ENCODE results near the gene NRARP. TPM values are rescaled to one million over a fixed set of nuclear protein-coding genes. Genes with fewer than 3 reads are reported as not detected.
A peak's percentile ranks its signal among the peaks of the same experiment; 100 is the strongest.

NRARP gene, protein sequence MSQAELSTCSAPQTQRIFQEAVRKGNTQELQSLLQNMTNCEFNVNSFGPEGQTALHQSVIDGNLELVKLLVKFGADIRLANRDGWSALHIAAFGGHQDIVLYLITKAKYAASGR
- total RNA-seq (1 to 10 TPM in 3 of 4 donors, not detected in 1; 1.8 to 2.9 (median 2.8) TPM), polyA plus RNA-seq (10 to 100 TPM; 20.4 to 24.7 (median 24.0) TPM)

DNA sequence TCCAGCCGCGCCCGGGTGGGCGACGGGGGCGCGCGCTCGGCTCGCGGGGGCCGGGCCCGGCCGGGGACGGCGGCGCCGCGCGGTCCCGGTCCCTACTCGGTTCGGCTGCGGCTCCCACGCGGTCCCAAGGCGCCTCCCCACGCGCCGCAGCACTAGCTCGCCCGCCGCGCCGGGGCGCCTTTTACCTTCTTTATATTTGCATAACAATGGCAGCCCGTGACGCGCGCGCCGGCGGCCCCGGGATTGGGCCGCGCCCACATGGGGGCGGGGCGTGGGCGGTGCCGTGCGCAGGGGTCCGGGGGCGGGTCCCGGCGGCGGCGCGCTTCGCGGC is at the start of gene NRARP:
NRARP (minus strand) TSS at position 154 of the 331 bp plus-strand sequence. CDS start 343 bp downstream, outside the sequence.
- H3K9me3 ChIP-seq: no peaks in the 10 kb centered on the region
- peak within 1 kb of the TSS; percentile 63 to 77 (median 68) for H3K27ac ChIP-seq
- no peaks in the 10 kb centered on the region for H3K36me3 ChIP-seq
- H3K27me3 ChIP-seq: peaks cover 72 to 94% (median 91%) of the 10 kb centered on the region in 3 donors
- peak; percentile 88 for DNase-seq
- WGBS, 2 donors: 1% methylated on average over 60 of the region's 60 CpGs
- H3K4me1 ChIP-seq: peaks cover 0 to 59% (median 52%) of the 10 kb centered on the region in 4 donors
- peak within 1 kb of the TSS; percentile 19 to 50 (median 41) for H3K4me3 ChIP-seq
- TF ChIP-seq POLR2AphosphoS5 (IDR thresholded peaks at IDR 0.05): peak; percentile 28 to 74 (median 70)
- TF ChIP-seq, protein P1, sequence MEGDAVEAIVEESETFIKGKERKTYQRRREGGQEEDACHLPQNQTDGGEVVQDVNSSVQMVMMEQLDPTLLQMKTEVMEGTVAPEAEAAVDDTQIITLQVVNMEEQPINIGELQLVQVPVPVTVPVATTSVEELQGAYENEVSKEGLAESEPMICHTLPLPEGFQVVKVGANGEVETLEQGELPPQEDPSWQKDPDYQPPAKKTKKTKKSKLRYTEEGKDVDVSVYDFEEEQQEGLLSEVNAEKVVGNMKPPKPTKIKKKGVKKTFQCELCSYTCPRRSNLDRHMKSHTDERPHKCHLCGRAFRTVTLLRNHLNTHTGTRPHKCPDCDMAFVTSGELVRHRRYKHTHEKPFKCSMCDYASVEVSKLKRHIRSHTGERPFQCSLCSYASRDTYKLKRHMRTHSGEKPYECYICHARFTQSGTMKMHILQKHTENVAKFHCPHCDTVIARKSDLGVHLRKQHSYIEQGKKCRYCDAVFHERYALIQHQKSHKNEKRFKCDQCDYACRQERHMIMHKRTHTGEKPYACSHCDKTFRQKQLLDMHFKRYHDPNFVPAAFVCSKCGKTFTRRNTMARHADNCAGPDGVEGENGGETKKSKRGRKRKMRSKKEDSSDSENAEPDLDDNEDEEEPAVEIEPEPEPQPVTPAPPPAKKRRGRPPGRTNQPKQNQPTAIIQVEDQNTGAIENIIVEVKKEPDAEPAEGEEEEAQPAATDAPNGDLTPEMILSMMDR (IDR thresholded peaks at IDR 0.05): no peak
- intact Hi-C loops (cut with DNase I): no loop called here

DNA sequence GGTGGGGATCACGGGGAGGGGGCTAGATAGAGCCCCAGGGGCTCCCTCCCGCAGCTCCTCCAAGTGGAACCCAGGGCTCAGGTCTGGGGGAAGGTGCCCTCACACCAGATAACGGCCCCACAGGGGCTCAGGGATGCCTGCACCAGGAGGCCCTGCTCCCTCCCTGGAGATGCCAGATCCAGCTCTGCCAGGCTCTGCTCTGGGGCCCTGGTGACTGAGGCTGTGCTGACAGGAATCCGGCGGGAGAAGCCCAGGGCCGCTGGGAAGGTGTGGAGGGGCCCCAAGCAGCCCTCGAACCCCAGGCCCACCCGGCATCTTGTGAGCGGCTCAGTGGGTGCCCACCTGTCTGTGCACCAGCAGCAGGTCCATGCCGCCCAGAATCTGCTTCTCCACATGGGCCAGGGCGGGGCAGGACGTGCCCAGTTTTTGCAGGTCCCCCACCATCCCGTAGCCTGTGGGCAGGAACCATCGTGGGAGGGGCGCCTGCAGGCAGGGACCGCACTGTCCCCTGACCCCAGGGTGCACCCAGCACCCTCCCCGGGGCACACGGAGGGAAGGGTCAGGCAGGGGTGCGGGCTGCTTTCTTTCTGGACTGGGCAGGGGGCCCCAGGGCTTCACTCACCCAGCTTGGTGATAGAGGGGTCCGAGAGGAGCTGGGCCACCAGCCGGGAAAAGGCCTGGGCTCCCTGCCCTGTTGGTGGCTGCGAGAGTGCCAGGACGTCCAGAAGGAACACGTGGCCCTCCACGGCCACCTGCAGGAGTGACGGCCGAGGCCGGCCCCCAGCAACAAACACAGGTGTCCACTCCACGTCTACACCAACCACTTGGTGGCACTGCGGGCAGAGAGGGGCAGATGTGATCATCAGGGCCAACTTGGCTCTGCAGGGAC is 48.9 kb upstream of the NRARP start:
- 94 to 96% methylated on average over 30 of the region's 30 CpGs for WGBS, 2 donors
- no peak for DNase-seq
- peaks cover 2 to 4% (median 3%) of the 10 kb centered on the region in 4 donors for H3K9me3 ChIP-seq
- H3K36me3 ChIP-seq: peaks cover 0 to 27% (median 7%) of the 10 kb centered on the region in 4 donors
- no peaks in the 10 kb centered on the region for H3K4me1 ChIP-seq
- TF ChIP-seq, protein P1 (IDR thresholded peaks at IDR 0.05): no peak
- no peak for TF ChIP-seq EP300 (IDR thresholded peaks at IDR 0.05)
- TF ChIP-seq POLR2A (IDR thresholded peaks at IDR 0.05): no peak
- TF ChIP-seq POLR2AphosphoS5 (IDR thresholded peaks at IDR 0.05): no peak
- H3K27ac ChIP-seq: no peak overlapping the region
- H3K27me3 ChIP-seq: no peaks in the 10 kb centered on the region
- intact Hi-C loops (cut with DNase I): no loop called here
- H3K4me3 ChIP-seq: no peak overlapping the region

DNA sequence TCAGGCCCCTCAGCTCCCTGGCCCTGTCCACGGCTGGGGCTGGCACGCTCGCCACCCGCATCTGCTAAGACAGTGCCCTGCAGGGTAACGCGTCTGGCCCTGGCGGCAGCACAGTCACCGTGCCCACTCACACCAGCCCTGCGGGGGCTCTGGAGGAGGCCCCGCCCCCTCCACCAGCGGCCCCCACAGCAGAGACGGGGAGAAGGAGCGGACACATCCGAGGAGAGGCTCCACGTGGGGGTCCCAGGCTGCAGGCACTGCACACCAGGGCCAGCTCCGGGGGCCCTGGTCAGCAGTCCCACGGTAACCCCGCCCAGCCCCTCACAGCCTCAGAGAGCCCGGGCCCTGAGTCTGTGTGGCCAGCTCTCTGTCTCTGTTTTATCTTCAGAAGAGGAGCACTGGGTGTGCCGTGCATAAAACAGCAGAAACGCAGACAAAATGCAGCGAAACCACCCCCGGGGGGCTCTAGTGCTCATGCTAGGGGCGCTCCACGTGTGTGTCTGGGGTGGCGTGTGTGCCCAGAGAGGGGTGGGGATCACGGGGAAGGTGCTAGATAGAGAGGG is 47.5 kb upstream of the NRARP start:
- Histone ChIP-seq H3K9me3 (peaks cover 0 to 4% (median 3%) of the 10 kb centered on the region in 4 donors), H3K27me3 (no peaks in the 10 kb centered on the region), H3K4me1 (no peaks in the 10 kb centered on the region), H3K36me3 (peaks cover 0 to 27% (median 7%) of the 10 kb centered on the region in 4 donors), H3K4me3 (no peak overlapping the region), H3K27ac (no peak overlapping the region)
- TF ChIP-seq, protein P1 (IDR thresholded peaks at IDR 0.05): no peak
- no peak for TF ChIP-seq POLR2AphosphoS5 (IDR thresholded peaks at IDR 0.05)
- TF ChIP-seq EP300 (IDR thresholded peaks at IDR 0.05): no peak
- no peak for TF ChIP-seq POLR2A (IDR thresholded peaks at IDR 0.05)
- no peak for DNase-seq
- intact Hi-C loops (cut with DNase I): no loop called here
- 94 to 97% methylated on average over 27 of the region's 27 CpGs for WGBS, 2 donors

DNA sequence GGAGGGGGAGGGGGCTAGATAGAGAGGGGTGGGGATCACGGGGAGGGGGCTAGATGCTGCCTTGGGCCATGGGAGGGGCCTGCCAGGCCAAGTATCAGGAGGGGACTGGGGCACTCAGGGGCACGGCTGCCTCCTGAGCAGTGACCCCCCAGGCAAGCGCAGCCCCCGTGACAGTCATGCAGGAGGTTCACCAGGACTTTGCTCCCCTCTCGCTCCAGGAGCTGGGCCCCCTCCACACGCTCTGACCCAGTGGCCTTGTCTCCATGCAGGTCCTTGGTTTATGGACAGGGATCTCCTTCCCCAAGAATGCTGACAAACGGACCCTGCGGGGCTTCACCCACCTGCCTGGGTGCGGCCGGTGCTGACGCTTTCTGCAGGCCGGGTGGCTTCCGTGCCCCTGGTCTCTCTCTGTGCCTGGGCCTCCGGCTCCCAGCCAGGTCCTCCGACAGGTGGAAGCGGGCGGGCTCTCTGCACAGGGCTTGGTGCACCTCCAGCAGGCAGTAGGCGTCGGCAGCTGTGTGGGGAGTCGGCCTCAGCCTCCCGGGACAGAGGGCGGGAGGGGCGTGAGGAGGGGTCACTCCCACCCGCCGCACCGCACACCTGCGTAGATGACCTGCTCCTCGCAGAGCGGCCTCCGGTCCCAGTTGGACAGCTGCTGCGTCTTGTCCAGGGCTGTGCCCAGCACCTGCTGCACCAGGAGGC is 46.8 kb upstream of the NRARP start:
- peaks cover 0 to 4% (median 3%) of the 10 kb centered on the region in 4 donors for H3K9me3 ChIP-seq
- intact Hi-C loops (cut with DNase I): no loop called here
- 87 to 93% methylated on average over 31 of the region's 31 CpGs for WGBS, 2 donors
- H3K4me1 ChIP-seq: no peaks in the 10 kb centered on the region
- H3K27ac ChIP-seq: no peak overlapping the region
- TF ChIP-seq, protein P1 (IDR thresholded peaks at IDR 0.05): no peak
- TF ChIP-seq POLR2AphosphoS5 (IDR thresholded peaks at IDR 0.05): no peak
- no peak for TF ChIP-seq EP300 (IDR thresholded peaks at IDR 0.05)
- no peak for TF ChIP-seq POLR2A (IDR thresholded peaks at IDR 0.05)
- no peak overlapping the region for H3K4me3 ChIP-seq
- H3K27me3 ChIP-seq: no peaks in the 10 kb centered on the region
- no peak for DNase-seq
- H3K36me3 ChIP-seq: peaks cover 0 to 27% (median 7%) of the 10 kb centered on the region in 4 donors

All from sigmoid colon (tissue), 7 donors.